ENCODE results near the gene SDF2L1.
"Not testable (repeated sequence)": the region's sequence is repeated elsewhere in the genome, so short reads cannot be mapped to it uniquely, and the experiment has no call there.

SDF2L1 gene

DNA sequence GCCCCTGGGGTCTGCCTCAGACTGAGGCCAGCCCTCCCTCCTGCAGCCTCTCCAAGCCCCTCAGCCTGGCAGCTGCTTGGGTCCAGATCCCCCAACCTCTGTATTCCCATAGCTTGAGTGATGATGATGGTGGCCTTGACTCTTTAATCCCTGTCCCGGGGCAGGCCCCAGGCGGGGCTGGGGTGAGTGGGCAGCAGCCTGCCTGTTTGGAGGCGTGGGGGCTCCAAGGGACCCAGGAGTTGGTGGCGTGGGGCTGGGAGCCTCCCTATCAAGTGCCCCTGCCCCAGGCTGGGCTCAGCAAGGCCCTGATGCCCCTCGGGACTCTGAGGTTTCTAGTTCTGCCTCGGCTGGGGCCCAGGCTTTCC lies 46.2 kb downstream of the SDF2L1 start:
- no peak for DNase-seq

- no peak for DNase-seq
Measured at GRCh38 chr22:21688706-21689381, 46.7 kb downstream of the SDF2L1 start.

GRCh38 chr22:21690401-21690801 lies 48.3 kb downstream of the SDF2L1 start:
- DNase-seq, result no peak

GRCh38 chr22:21691816-21692215 lies 49.7 kb downstream of the SDF2L1 start:
- DNase-seq, result no peak

- not testable (repeated sequence) for DNase-seq
Measured at GRCh38 chr22:21692856-21693255, 50.8 kb downstream of the SDF2L1 start.

DNA sequence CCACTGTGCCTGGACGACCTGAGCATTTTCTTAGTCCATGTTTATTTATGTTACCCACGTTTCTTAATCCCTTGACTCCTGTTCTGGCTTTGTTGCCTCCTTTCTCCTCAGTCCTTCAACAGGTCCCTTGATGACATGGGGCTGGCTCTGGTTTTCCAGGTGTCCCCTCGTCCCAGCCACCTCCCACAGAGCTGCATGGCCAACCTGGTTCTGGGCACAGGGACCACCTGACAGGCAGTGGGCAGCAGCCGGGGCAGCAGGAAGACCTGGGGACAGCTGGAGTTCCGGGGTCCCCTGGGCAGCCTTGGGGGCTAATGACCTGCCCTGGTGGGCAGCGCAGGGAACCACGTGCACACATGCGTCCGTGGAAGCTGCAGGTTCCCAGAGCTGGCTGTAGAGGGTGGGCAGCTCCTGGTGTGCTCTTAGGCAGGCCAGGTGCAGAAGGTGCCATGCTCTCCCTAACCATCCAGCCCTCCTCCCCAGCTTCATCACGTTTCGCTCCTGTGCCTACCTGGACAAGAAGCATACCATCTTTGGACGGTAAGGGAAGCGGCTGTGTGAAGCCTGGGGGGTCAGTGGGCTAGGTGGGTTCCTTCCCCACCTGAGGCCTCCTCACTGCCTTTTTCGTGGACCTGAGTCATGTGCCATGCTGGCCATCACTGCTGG lies 51.4 kb downstream of the SDF2L1 start:
- DNase-seq, result no peak
